AML-193 (cell line): ENCODE data around the gene TMEM94.
A peak's percentile ranks its signal among the peaks of the same experiment; 100 is the strongest.
"Not testable (repeated sequence)": the region's sequence is repeated elsewhere in the genome, so short reads cannot be mapped to it uniquely, and the experiment has no call there.

ENCODE experiments used
- DNase-seq, 2 experiments: peaks; one replicate each; lab custom pipeline; 2025; lab: John Stamatoyannopoulos, UW

The TMEM94 gene

DNA sequence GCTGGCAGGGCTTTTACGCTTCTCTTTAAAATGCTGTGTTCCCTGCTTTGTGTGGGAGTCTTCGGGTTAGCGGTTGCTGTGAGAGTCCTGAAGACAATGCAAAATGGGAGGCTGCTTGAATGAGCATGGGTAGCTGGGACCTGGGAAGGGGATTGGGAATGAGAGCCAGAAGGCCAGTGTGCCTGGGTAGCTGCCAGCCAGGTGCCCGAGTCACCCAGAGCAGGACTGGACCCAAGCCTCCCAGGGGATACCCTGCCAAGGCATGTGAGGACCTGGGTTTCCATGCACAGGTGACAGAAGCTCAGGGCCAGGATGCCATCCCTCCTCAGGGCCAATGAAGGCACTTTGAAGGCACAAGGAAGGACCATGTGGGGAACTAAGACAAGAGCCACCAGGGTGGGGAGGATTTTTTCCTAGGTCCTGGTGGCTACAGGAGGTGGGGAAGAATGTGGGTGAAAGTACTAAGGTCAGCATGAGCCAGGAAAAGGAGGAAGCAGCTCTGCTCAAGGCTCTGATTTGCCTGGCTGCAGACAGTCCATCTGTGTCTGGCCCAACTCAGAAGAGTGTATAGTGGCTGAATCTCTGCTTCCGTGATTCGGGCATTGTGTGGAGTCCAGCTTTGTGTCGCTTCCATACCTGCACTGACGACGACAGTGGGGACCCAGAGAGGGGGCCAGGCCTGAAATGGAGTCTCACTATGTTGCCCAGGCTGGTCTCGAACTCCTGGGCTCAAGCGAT, 20.5 kb downstream of the TMEM94 start:
- DNase-seq = no peak

DNA sequence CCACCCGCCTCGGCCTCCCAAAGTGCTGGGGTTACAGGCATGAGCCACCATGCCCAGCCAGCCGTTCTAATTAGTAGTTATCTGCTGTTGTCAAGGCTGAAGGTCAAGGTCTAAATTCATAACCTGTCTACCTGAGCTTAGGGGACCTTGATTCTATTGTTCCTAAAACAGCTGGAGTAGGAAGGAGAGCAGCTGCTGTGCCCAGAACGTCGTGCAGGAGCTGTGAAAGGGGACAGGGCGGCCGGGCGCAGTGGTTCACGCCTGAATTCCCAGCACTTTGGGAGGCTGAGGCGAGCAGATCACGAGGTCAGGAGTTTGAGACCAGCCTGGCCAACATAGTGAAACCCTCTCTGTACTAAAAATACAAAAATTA, 21.0 kb downstream of the TMEM94 start:
- not testable (repeated sequence) for DNase-seq

DNA sequence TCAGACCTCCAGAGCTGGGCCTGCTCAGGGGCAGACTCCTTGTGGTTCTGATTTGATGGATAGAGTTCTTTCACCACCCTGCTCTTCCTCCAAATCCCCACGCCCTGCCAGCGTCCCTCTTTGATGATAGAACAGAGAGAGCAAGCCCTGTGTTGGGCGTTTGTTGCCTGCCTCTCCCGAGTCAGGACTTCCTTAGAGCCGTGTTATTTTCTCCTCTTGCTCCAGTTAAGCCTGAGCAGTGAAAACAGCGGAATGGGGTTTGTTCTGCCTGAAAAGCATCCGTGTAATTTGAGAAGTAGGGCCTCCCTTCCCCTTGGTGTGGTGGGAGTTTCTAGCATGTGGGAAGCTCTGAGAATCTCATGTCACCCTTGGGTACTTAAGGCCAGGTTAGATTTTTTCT, 22.1 kb downstream of the TMEM94 start:
- DNase-seq = no peak

DNA sequence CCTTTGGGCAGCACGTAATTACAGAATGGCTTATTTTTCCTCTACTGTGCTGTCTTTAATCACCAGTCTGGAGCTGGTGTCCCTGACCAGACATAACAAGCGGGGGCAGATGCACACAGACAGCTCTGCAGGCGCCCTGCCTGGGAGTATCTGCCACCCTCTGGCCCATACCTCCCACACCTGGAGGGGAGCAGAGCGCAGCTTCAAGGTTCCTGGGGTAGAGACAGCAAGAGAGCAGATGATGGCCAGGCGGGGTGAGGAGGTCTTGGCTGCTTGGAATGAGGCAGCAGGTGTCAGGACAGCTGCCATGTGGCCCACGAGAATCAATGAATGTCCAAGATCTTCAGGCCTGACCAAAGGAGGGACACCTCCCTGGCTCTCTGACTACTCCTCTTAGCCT, 23.8 kb downstream of the TMEM94 start:
- DNase-seq = no peak

DNA sequence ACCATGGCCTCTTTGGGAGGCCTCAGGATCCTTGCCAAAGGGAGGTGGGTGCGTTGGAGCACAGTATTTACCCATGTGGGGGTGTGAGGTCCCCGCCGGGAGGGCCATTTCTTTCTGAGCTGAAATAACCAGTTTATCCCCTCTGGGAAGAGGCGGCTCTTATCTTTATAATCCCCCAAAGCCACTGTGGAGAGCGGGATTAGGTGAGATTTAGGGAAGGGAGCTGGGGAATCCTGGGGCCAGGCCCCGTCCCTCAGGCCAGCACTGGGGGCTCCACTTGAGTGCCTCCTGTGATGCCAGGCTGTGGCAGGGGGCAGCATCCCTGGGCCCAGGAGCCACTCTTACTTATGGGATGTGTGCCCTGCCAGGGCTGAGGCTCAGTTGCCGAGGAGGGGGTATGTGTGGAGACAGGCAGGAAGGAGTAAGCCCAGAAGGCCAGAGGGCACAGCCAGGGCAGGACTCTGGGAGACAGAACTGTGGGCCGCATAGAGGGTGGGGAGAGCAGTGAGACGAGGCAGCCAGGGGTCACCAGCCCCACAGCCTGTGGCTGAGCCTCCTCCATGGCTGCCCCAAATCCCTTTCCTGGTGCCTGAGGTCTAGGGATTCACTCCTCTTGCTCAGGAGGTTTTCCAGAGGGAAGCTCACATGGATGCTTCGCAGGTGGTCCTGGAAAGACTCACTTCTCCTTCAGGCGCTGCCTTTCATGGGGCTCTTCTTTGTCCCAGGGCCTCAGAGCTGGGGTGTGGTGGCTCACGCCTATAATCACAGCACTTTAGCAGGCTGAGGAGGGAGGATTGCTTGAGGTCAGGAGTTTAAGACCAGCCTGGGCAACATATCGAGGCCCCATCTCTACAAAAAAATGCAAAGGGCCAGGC, 25.0 kb downstream of the TMEM94 start:
- no peak for DNase-seq

DNA sequence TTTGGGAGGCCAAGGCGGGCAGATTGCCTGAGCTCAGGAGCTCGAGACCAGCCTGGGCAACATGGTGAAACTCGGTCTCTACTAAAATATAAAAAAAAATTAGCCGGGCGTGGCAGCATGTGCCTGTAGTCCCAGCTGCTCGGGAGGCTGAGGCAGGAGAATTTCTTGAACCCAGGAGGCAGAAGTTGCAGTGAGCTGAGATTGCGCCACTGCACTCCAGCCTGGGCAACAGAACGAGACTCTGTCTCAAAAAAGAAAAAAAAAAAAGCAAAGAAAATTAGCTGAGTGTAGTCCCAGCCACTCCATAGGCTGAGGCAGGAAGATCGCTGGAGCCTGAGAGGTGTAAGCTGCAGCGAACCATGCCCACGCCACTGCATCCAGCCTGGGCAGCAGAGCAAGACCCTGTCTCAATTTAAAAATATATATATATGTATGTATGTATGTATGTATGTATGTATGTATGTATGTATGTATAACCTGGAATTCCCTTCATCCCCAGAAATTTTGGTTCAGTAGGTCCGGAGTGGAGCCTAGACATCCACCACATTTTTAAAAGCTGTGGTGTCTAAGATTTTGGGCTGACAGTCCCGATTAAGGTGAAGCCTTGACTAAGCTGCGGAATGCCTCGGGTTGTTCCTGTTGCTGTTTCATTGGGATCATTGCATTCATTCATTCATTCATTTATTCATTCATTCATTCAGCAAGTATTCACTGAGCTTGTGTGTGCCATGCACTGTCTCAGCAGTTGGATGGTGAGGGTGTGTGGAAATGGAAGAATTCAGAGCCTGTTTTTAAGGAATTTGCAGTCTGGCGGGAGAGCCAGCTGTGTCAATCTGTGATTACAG, 25.9 kb downstream of the TMEM94 start:
- DNase-seq = no peak

DNA sequence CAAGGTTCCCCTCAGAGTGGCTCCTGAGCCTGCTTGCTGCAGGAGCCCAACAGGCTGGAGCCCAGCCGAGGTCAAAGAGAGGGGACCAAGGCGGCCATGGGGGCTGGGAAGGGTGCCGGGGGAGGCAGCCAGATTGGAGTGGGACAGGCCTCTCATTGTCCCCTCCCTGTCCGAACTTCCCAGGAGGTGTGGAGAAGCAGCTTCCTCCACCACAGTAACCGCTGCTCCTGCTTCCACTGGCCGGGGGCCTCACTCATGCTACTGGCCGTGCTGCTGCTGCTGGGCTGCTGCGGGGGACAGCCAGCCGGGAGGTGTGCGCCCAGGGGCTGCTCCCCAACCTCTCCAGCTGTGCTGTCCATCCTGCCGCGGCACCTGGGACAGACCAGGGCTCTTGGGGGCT, 29.3 kb downstream of the TMEM94 start:
- DNase-seq = no peak

DNA sequence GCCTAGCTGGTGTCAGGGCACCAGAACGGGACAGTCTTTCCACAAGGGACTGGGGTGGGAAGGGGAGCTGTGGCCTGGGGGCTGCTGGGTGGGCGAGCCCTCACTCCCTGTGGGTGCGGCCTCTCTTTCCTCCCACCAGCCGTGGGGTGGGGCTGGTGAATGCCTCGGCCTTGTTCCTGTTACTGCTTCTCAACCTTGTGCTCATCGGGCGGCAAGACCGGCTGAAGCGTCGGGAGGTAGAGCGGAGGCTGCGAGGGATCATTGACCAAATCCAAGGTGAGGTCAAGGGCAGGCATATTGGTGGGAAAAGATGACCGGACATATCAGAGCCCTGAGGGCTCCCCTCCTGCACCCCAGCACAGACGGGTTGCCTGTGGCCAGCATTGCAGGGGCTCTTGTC, 29.7 kb downstream of the TMEM94 start:
- DNase-seq = no peak

DNA sequence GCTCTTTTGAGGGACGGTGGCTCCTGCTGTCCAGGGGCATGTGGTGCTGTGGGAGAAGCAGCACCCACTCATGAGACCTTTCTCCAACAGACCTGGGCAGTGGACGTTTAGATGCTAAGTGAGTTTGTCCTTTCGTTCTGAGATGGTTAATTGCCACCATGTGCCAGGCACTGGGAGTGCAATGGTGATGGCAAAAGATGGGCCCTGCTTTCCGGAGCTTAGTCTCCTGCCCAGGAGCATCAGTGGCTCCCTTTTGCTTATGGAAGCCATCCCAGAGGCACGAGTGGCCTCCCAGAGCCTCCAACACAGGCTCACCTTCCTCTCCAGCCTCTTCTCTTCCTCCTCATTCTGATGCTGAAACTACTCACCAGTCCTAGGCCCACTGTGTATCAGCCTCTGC, 30.5 kb downstream of the TMEM94 start:
- no peak for DNase-seq

DNA sequence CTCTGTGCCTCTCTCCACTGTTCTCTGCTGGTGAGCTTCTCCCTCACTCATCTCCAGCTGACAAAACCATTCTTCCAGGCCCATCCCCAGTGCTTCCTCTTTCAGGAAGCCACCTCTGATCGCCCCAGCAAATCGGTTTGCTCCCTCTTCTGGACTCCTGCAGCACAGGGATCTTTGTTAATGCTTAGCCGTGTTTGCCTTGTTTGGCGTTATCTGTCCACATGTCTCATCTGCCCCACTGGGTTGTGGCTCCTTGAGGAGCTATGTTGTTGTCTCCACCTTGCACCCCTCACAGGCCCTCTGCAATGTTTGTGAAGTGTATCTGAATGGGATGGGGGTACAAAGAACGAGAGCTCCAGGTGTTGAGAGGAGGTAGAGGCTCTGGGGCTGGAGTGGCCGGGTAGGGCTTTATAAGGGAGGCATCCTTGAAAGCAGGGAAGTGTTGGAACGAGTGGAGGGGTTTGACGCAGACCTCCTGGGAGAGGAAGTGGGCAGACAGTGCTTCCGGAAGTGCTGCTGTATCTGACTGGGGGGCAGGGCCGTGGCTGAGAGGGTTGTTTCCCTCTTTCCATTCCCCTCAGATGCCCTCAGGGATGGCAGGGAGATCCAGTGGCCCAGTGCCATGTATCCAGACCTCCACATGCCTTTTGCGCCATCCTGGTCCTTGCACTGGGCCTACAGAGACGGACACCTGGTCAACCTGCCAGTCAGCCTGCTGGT, 31.1 kb downstream of the TMEM94 start:
- DNase-seq = peak; percentile 80 to 87

DNA sequence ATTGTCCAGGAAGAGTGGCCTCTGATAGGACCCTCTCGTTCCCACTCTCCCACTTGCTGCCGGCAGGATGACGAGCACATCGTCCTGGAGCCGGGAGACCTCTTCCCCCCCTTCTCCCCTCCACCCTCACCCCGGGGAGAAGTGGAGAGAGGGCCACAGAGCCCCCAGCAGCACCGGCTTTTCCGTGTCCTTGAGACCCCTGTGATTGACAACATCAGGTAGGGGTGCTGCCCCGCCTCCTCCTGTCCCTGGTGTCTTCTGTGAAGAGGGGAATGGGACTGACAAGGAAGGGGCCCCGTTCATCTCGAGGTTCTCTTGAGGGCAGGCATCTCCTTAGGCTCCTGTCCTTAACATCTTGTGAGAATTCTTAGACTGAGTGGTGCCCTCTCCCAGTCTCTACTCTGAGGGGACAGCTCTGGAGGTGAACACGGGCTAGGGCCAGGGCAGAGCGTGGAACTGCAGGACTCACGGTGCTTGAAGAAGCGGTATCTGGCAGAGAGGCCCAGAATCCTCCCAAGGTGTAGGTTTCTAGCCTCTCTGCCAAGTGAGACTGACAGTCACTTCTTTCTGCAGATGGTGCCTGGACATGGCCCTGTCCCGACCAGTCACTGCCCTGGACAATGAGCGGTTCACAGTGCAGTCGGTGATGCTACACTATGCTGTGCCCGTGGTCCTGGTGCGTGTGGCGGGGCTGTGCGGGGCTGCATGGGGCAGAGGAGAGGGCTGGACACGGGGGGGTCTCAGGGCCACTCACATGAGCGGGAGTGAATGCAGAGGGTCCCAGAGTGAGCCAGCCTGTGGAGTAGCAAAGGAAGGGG, 32.5 kb downstream of the TMEM94 start:
- no peak for DNase-seq

DNA sequence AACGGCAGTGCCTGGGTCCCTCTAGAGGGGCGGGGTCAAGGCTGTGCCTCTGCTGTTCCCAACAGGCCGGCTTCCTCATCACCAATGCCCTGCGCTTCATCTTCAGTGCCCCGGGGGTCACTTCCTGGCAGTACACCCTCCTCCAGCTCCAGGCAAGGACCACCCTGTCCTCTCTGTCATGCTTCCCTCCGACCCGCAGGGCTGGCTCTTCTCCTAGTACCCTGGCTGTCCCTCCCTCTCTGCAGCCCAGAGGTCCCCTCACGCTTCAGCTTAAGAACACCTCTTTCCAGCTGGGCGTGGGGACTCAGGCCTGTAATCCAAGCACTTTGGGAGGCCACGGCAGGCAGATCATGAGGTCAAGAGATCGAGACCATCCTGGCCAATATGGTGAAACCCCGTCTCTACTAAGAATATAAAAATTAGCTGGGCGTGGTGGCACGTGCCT, 33.1 kb downstream of the TMEM94 start:
- DNase-seq = no peak

DNA sequence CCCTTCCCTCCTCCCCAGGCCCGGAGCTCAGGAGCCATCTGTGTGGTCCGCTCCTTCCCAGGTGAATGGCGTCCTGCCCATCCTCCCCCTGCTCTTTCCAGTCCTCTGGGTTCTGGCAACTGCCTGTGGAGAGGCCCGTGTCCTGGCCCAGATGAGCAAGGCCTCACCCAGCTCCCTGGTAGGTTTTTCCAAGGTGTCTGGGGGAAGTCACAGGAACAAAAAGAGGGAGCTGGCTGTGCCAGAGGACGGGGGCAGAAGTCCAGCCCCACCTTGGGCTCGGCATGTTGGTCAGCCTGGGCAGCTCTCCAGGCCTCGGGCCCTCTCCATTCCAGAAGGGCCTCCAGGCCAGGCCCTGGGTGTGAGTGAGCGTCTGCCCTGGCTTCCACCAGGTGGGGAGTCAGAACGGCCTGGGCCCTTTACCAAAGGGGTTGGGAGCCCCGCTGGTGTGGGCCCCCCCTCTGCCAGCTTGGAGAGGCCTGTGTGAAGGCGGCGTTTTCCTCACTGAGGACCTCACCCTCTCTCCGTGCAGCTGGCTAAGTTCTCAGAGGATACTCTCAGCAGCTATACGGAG, 33.8 kb downstream of the TMEM94 start:
- no peak for DNase-seq

DNA sequence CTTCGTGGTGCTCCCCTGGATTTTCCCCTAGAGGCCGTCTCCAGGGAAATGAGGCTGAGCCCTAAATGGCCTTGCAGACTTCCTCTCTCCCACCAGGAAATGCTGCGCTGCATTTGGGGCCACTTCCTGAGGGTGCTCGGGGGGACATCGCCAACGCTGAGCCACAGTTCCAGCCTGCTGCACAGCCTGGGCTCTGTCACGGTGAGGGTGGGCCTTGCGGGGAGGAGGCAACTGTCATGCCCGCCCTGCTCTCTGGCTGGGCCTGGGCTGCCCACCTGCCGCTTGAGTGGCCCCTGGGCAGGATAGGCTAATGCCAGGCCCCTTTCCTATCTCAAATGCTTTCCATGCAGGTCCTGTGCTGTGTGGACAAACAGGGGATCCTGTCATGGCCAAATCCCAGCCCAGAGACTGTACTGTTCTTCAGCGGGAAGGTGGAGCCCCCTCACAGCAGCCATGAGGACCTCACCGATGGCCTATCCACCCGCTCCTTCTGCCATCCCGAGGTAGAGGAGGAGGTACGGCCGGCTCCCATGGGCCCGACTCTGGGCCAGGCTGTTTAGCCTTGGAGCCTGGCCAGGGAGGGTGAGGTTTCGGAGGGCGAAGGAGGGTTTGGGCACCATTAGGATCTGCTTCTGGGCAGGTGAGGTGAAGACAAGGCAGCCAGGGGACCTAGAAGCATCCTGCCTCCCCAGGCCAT, 34.7 kb downstream of the TMEM94 start:
- DNase-seq = no peak

DNA sequence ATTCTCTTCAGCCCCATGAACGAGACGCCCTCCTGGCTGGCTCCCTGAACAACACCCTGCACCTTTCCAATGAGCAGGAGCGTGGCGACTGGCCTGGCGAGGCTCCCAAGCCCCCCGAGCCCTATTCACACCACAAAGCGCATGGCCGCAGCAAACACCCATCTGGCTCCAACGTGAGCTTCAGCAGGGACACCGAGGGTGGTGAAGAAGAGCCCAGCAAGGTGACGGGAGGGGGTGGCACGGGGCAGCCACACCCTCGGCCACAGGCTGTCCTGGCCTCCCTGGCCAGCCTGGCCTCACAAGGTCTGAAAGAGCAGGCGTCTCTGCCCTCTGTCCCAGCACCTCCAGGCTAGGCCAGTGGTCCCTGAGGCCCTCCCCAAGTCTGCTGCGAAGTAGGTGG, 35.2 kb downstream of the TMEM94 start:
- no peak for DNase-seq

DNA sequence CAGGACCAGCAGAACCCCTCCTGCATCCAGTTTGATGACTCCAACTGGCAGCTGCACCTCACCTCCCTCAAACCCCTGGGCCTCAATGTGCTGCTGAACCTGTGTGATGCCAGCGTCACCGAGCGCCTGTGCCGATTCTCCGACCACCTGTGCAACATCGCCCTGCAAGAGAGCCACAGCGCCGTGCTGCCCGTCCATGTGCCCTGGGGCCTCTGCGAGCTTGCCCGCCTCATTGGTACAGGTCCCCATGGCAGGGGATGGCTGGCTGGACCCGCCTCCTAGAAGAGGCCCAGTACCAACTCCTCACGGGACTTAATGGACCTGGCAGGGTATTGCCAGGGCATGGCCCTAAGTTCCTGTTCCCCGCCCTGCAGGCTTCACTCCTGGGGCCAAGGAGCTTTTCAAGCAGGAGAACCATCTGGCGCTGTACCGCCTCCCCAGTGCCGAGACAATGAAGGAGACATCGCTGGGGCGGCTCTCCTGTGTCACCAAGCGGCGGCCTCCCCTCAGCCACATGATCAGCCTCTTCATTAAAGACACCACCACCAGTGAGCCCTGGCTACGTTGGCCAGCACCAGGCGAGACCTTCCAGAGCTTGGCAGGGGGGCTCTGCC, 36.2 kb downstream of the TMEM94 start:
- DNase-seq = no peak

DNA sequence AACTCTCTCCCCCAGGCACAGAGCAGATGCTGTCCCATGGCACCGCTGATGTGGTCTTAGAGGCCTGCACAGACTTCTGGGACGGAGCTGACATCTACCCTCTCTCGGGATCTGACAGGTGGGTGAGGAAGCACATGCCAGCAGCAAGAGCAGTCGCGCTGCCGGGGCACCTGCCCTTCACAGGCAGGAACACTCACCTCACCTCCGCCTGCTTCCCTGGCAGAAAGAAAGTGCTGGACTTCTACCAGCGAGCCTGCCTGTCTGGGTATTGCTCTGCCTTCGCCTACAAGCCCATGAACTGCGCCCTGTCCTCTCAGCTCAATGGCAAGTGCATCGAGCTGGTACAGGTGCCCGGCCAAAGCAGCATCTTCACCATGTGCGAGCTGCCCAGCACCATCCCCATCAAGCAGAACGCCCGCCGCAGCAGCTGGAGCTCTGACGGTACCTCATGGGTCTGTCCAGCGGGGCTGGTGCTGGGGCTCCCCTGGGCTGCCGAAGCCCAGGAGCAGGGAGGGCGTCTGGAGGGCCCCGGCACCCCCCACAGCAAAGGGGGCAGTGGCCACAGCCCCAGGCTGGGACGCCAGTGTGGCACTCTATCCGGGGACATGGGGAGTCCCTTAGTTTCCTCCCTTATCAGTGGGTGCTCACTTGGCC, 37.2 kb downstream of the TMEM94 start:
- DNase-seq = no peak

DNA sequence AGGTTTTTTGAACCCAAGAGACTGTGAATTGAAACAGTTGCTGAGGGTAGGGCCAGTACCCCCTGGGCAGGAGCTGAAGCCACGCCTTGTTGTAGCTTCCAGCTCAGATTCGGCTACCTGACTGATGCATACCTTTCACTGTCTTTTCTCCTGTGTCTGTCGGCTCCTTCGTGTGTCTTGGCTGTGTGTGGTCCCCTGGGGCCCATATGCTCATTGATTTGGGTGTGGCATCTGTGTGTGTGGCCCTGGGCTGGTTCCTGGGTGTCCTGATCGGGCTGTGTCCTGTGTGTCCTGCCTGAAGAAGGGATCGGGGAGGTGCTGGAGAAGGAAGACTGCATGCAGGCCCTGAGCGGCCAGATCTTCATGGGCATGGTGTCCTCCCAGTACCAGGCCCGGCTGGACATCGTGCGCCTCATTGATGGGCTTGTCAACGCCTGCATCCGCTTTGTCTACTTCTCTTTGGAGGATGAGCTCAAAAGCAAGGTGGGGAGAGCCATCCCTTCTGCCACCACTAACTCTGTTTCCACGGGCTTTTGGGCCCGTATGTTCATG, 38.0 kb downstream of the TMEM94 start:
- no peak for DNase-seq

DNA sequence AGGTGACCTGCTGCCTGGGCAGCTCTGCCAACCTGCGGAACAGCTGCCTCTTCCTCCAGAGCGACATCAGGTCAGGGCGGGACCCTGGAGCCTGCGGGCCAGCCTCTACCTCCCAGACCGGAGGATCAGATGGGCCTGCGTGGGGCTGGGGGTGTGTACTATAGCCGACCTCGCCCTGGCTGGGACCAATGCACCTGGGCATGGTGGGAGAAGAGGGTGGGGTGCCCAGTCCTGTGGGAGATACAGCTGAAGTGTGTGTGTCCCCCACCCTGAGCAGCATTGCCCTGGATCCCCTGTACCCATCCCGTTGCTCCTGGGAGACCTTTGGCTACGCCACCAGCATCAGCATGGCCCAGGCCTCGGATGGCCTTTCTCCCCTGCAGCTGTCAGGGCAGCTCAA, 39.6 kb downstream of the TMEM94 start:
- no peak for DNase-seq
